H9 (cell line): ENCODE results near the gene FBXO2. TPM values are rescaled to one million over a fixed set of nuclear protein-coding genes. Genes with fewer than 3 reads are reported as not detected.
A peak's percentile ranks its signal among the peaks of the same experiment; 100 is the strongest.

ENCODE experiments used
- DNase-seq: peaks from one replicate; pipeline ENCODE4 v3.0.0-alpha.2; 2017
- H2AFZ ChIP-seq: one replicate; pipeline ENCODE4 v1.6.1; 2013; ENCODE audit warnings: mild to moderate bottlenecking, low read length, control low read depth, moderate library complexity
- H2AK5ac ChIP-seq: 2 replicates; pipeline ENCODE4 v1.6.1; 2013; ENCODE audit warnings: low read length, control low read depth, mixed read lengths; ENCODE audit not compliant: insufficient read length
- H2BK120ac ChIP-seq: one replicate; pipeline ENCODE4 v1.6.1; 2013; ENCODE audit warnings: low read depth, mild to moderate bottlenecking, low read length, control low read depth, inconsistent platforms; ENCODE audit not compliant: poor library complexity, severe bottlenecking
- H2BK12ac ChIP-seq: 2 replicates; pipeline ENCODE4 v1.6.1; 2013; ENCODE audit warnings: low read length, control low read depth, mixed read lengths, low read depth; ENCODE audit not compliant: insufficient read length
- H2BK15ac ChIP-seq: 2 replicates; pipeline ENCODE4 v1.6.1; 2013; ENCODE audit warnings: low read depth, low read length, control low read depth
- H2BK20ac ChIP-seq: one replicate; pipeline ENCODE4 v1.6.1; 2013; ENCODE audit warnings: low read depth, mild to moderate bottlenecking, low read length, control low read depth, inconsistent platforms; ENCODE audit not compliant: poor library complexity, severe bottlenecking
- H2BK5ac ChIP-seq: 2 replicates; pipeline ENCODE4 v1.6.1; 2013; ENCODE audit warnings: low read length, control low read depth, mixed read lengths; ENCODE audit not compliant: insufficient read length
- H3K14ac ChIP-seq: 2 replicates; pipeline ENCODE4 v1.6.1; 2013; ENCODE audit warnings: low read length, control low read depth; ENCODE audit not compliant: insufficient read depth
- H3K18ac ChIP-seq: 2 replicates; pipeline ENCODE4 v1.6.1; 2013; ENCODE audit warnings: low read depth, mild to moderate bottlenecking, mixed read lengths, low read length, control low read depth; ENCODE audit not compliant: insufficient read length
- H3K23ac ChIP-seq: 2 replicates; pipeline ENCODE4 v1.6.1; 2013; ENCODE audit warnings: low read length, control low read depth, mixed read lengths, low read depth; ENCODE audit not compliant: insufficient read length
- H3K23me2 ChIP-seq: 2 replicates; pipeline ENCODE4 v1.6.1; 2013; ENCODE audit warnings: low read depth, mild to moderate bottlenecking, mixed read lengths, low read length, control low read depth; ENCODE audit not compliant: insufficient read length, poor library complexity, severe bottlenecking
- H3K27ac ChIP-seq: 2 replicates; pipeline ENCODE4 v1.5.1; 2013; ENCODE audit warnings: low read length, control low read depth, mixed read lengths, low read depth; ENCODE audit not compliant: insufficient read length
- H3K27me3 ChIP-seq: 2 replicates; pipeline ENCODE4 v1.6.1; 2013; ENCODE audit warnings: low read length, control low read depth, inconsistent platforms; ENCODE audit not compliant: insufficient read depth
- H3K4ac ChIP-seq: 2 replicates; pipeline ENCODE4 v1.6.1; 2013; ENCODE audit warnings: low read depth, mild to moderate bottlenecking, control low read depth, inconsistent platforms, low read length, moderate library complexity
- H3K4me1 ChIP-seq: 2 replicates; pipeline ENCODE4 v1.6.1; 2013; ENCODE audit warnings: low read length, control low read depth, inconsistent platforms; ENCODE audit not compliant: insufficient read depth
- H3K4me2 ChIP-seq: 2 replicates; pipeline ENCODE4 v1.6.1; 2013; ENCODE audit warnings: low read length, control low read depth, mixed read lengths; ENCODE audit not compliant: insufficient read length, insufficient read depth
- H3K56ac ChIP-seq: 2 replicates; pipeline ENCODE4 v1.6.1; 2013; ENCODE audit warnings: low read depth, mild to moderate bottlenecking, mixed read lengths, low read length, control low read depth; ENCODE audit not compliant: insufficient read length
- H3K79me1 ChIP-seq: 2 replicates; pipeline ENCODE4 v1.6.1; 2013; ENCODE audit warnings: low read depth, mild to moderate bottlenecking, moderate library complexity, low read length, control low read depth, inconsistent platforms; ENCODE audit not compliant: insufficient read depth, poor library complexity, severe bottlenecking
- H3K79me2 ChIP-seq: 2 replicates; pipeline ENCODE4 v1.6.1; 2013; ENCODE audit warnings: low read length, control low read depth, inconsistent platforms; ENCODE audit not compliant: insufficient read depth
- H3K9ac ChIP-seq: 2 replicates; pipeline ENCODE4 v1.6.1; 2013; ENCODE audit warnings: low read length, control low read depth, mixed read lengths; ENCODE audit not compliant: insufficient read length; ENCODE audit errors: extremely low read depth
- H3K9me3 ChIP-seq: one replicate; pipeline ENCODE4 v1.6.1; 2013; ENCODE audit warnings: low read depth, low read length, inconsistent platforms; ENCODE audit not compliant: control insufficient read depth
- H3T11ph ChIP-seq: one replicate; pipeline ENCODE4 v1.6.1; 2013; ENCODE audit warnings: mild to moderate bottlenecking, low read length, control low read depth, inconsistent platforms
- H4K20me1 ChIP-seq: one replicate; pipeline ENCODE4 v1.6.1; 2013; ENCODE audit not compliant: control insufficient read depth, insufficient read length, insufficient read depth
- H4K5ac ChIP-seq: 2 replicates; pipeline ENCODE4 v1.6.1; 2013; ENCODE audit warnings: low read depth, mild to moderate bottlenecking, mixed read lengths, low read length, control low read depth; ENCODE audit not compliant: insufficient read length
- H4K8ac ChIP-seq: replicated peaks from 2 replicates; pipeline ENCODE4 v1.6.1; 2013; ENCODE audit warnings: low read length, control low read depth, mixed read lengths, low read depth; ENCODE audit not compliant: insufficient read length
- H4K91ac ChIP-seq: 2 replicates; pipeline ENCODE4 v1.6.1; 2013; ENCODE audit warnings: low read depth, mild to moderate bottlenecking, moderate library complexity, mixed read lengths, low read length, control low read depth; ENCODE audit not compliant: insufficient read length
- H3K27ac Mint-ChIP-seq, 3 experiments: 2 replicates in 2 of 3; 3 replicates in 1 of 3; pipeline ENCODE4 v1.8.0; 2020 to 2021; ENCODE audit warnings: mixed read lengths in 3 of 3, mild to moderate bottlenecking in 1 of 3, moderate library complexity in 1 of 3
- H3K27me3 Mint-ChIP-seq: 2 replicates; pipeline ENCODE4 v1.8.0; 2021; ENCODE audit warnings: low read depth, mild to moderate bottlenecking, moderate library complexity, mixed read lengths
- H3K36me3 Mint-ChIP-seq, 3 experiments: 2 replicates in 2 of 3; 3 replicates in 1 of 3; pipeline ENCODE4 v1.8.0; 2020 to 2021; ENCODE audit warnings: low read depth in 3 of 3, mixed read lengths in 3 of 3; ENCODE audit not compliant: insufficient read depth in 1 of 3
- H3K4me1 Mint-ChIP-seq, 2 experiments: 2 replicates each; pipeline ENCODE4 v1.8.0; 2020; ENCODE audit warnings: mixed read lengths in 2 of 2
- H3K4me3 Mint-ChIP-seq, 2 experiments: 2 replicates in 1 of 2; 3 replicates in 1 of 2; pipeline ENCODE4 v1.8.0; 2020 to 2021; ENCODE audit warnings: mild to moderate bottlenecking in 2 of 2, mixed read lengths in 2 of 2, moderate library complexity in 1 of 2
- H3K9me3 Mint-ChIP-seq, 2 experiments: 2 replicates in 1 of 2; 3 replicates in 1 of 2; pipeline ENCODE4 v1.8.0; 2020; ENCODE audit warnings: mild to moderate bottlenecking in 2 of 2, mixed read lengths in 2 of 2, moderate library complexity in 1 of 2
- WGBS: extraction: QIAGEN DNeasy Blood & Tissue Kit; methylation state at CpG from one replicate; pipeline ENCODE4 v1.1.7; 2013; ENCODE audit warnings: missing lambda C conversion rate, low lambda C conversion rate, mixed read lengths; ENCODE audit not compliant: insufficient read length; ENCODE audit errors: extremely low coverage; 5-methylcytosine and 5-hydroxymethylcytosine counted together
- total RNA-seq: library from RNA; stranded (reverse); gene quantifications from 2 replicates; pipeline ENCODE4 v1.2.1, GENCODE V29; 2021
- TF ChIP-seq, protein P1 (sequence below): fragments of 200-600 bp; sonication (generic); conservative IDR thresholded peaks from 3 replicates; pipeline ENCODE4 v1.8.0; 2021; ENCODE audit warnings: antibody characterized with exemption, mild to moderate bottlenecking

Gene FBXO2
- total RNA-seq, 1 experiment from 2014 or later, result 28.9 TPM

DNA sequence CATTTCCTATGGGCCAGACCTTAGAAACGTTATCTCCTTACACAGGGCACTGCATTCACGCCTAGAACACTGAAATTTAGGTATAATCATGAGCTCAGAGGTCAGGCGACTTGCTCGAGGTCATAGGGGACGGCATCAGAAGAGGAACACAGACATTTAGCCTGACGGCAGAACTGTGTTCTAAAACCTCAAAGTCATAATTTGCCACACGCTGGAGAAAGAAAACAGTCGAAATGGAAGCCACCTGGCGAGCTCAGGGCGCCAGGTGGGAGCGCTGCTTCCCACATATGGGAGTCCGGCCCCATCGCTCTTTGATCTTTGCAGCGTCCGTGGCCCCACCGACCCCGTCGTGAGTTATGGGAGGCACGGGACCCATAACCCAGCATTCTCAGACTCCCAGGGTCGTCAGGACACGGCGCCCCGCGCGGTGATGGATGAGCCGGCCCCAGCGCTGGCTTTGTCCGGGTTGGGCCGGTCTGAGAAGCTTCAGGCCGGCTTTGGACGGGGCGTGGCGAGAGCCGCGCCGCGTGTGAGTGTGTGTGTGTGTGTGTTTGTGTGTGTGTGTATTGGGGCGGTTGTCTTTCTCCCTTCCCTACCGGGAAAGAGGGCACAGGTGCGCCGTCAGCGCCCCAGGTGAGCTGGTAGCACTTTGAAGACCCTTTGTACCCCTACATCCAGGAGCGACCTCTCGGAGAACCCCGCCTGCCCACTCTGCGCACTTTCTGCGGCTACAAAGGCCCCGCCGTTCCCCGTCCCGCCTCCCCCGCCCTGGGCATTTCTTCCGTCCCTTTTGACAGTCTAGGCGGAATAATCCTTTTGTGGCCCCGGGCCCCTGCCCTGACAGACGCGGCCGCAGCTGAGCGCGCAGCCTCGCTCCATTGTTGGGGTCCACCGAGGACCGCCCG, 36.4 kb upstream of the FBXO2 start:
- Histone ChIP-seq H4K20me1 (no peaks in the 10 kb centered on the region), H2BK20ac (no peak overlapping the region), H3K27me3 (no peaks in the 10 kb centered on the region; the same call in 1 of the 2 replicates), H3K79me1 (no peaks in the 10 kb centered on the region), H2BK12ac (peak overlapping the region; percentile 97), H4K8ac (peak overlapping the region; percentile 99), H3K27ac (peak overlapping the region; percentile 94), H3K4ac (peak overlapping the region; percentile 57), H3T11ph (no peak overlapping the region), H2BK15ac (no peak overlapping the region), H4K91ac (peak overlapping the region; percentile 94), H3K56ac (peak overlapping the region; percentile 98), H3K79me2 (peaks cover 29% of the 10 kb centered on the region; the same call in 1 of the 2 replicates), H2BK120ac (peak overlapping the region; percentile 83), H3K23me2 (peaks cover 20% of the 10 kb centered on the region), H2BK5ac (peak overlapping the region; percentile 92), H3K9me3 (no peaks in the 10 kb centered on the region), H2AK5ac (peak overlapping the region; percentile 83), H3K4me1 (peaks cover 10% of the 10 kb centered on the region; the same call in 1 of the 2 replicates), H3K14ac (peak overlapping the region; percentile 98), H3K9ac (peak overlapping the region; percentile 100), H4K5ac (peak overlapping the region; percentile 99), H2AFZ (no peak overlapping the region), H3K18ac (peak overlapping the region; percentile 78), H3K23ac (peak overlapping the region; percentile 95), H3K4me2 (peak overlapping the region; percentile 99)
- Mint-ChIP-seq H3K9me3 (no peaks in the 10 kb centered on the region), H3K4me1 (peaks cover 49 to 69% of the 10 kb centered on the region in 2 experiments), H3K27me3 (peaks cover 10% of the 10 kb centered on the region), H3K36me3 (peaks cover 7 to 21% (median 12%) of the 10 kb centered on the region in 3 experiments; a peak in 6 of 7 replicates), H3K4me3 (peak overlapping the region; percentile 94 to 97), H3K27ac (peak overlapping the region; percentile 86 to 97 (median 95))
- no CpG with 5 or more reads among the region's 64 CpGs for WGBS
- TF ChIP-seq, protein P1, sequence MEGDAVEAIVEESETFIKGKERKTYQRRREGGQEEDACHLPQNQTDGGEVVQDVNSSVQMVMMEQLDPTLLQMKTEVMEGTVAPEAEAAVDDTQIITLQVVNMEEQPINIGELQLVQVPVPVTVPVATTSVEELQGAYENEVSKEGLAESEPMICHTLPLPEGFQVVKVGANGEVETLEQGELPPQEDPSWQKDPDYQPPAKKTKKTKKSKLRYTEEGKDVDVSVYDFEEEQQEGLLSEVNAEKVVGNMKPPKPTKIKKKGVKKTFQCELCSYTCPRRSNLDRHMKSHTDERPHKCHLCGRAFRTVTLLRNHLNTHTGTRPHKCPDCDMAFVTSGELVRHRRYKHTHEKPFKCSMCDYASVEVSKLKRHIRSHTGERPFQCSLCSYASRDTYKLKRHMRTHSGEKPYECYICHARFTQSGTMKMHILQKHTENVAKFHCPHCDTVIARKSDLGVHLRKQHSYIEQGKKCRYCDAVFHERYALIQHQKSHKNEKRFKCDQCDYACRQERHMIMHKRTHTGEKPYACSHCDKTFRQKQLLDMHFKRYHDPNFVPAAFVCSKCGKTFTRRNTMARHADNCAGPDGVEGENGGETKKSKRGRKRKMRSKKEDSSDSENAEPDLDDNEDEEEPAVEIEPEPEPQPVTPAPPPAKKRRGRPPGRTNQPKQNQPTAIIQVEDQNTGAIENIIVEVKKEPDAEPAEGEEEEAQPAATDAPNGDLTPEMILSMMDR, result no peak
- no peak for DNase-seq
